PC-9 (cell line): ENCODE data around the gene PYROXD2. TPM values are rescaled to one million over a fixed set of nuclear protein-coding genes. Genes with fewer than 3 reads are reported as not detected.
A peak's percentile ranks its signal among the peaks of the same experiment; 100 is the strongest.

Experiments
- BruUV-seq: library from RNA; stranded (reverse); fragments of 400-500 nt; replicated peaks from 2 replicates; lab custom pipeline; 2021; lab: Mats Ljungman, UMichigan
- CTCF ChIA-PET: fragments of 300-600 bp; sonication (Branson Sonifier 250); formaldehyde crosslinking; loops from one replicate; lab custom pipeline; 2022; ENCODE audit warnings: antibody characterized with exemption; lab: Charles Lee
- POLR2A ChIA-PET: fragments of 300-600 bp; sonication (Branson Sonifier 250); formaldehyde crosslinking; loops from one replicate; lab custom pipeline; 2022; ENCODE audit warnings: antibody characterized with exemption; ENCODE audit not compliant: unreplicated experiment; lab: Charles Lee
- DNase-seq, 2 experiments: peaks; one replicate each; pipeline versions ENCODE4 v3.0.0 to v3.0.0-alpha.2; 2015 to 2022; ENCODE audit warnings: mixed read lengths in 1 of 2
- H2AFZ ChIP-seq: fragments of 200-600 bp; sonication (generic); 2 replicates; pipeline ENCODE4 v1.8.1; 2017; ENCODE audit warnings: antibody characterized with exemption
- H3F3A ChIP-seq: fragments of 200-600 bp; sonication (generic); 2 replicates; pipeline ENCODE4 v1.8.1; 2017; ENCODE audit warnings: antibody characterized with exemption, mild to moderate bottlenecking, low read depth; ENCODE audit not compliant: insufficient read depth
- H3K27ac ChIP-seq: fragments of 200-600 bp; sonication (generic); 2 replicates; pipeline ENCODE4 v1.6.1; 2016; ENCODE audit warnings: mixed run types
- H3K27me3 ChIP-seq: fragments of 200-600 bp; sonication (generic); 2 replicates; pipeline ENCODE4 v1.6.1; 2016; ENCODE audit warnings: low read depth, mixed run types; ENCODE audit not compliant: insufficient read depth
- H3K36me3 ChIP-seq: fragments of 200-600 bp; sonication (generic); 2 replicates; pipeline ENCODE4 v1.6.1; 2016; ENCODE audit warnings: low read depth, mixed run types
- H3K4me1 ChIP-seq: fragments of 200-600 bp; sonication (generic); replicated peaks from 2 replicates; pipeline ENCODE4 v1.6.1; 2016; ENCODE audit warnings: mixed run types; ENCODE audit not compliant: insufficient read depth
- H3K4me2 ChIP-seq: fragments of 200-600 bp; sonication (generic); 2 replicates; pipeline ENCODE4 v1.6.1; 2017; ENCODE audit warnings: mixed run types
- H3K4me3 ChIP-seq: fragments of 200-600 bp; sonication (generic); 2 replicates; pipeline ENCODE4 v1.6.1; 2016; ENCODE audit warnings: mixed run types
- H3K79me2 ChIP-seq: fragments of 200-600 bp; sonication (generic); 2 replicates; pipeline ENCODE4 v1.6.1; 2017; ENCODE audit warnings: low read depth, mixed run types
- H3K9me2 ChIP-seq: fragments of 200-600 bp; sonication (generic); 2 replicates; pipeline ENCODE4 v1.8.1; 2017; ENCODE audit warnings: mild to moderate bottlenecking; ENCODE audit not compliant: insufficient read depth
- H3K9me3 ChIP-seq: fragments of 200-600 bp; sonication (generic); 2 replicates; pipeline ENCODE4 v1.8.1; 2016; ENCODE audit warnings: low read depth; ENCODE audit not compliant: insufficient read depth
- H4K20me1 ChIP-seq: fragments of 200-600 bp; sonication (generic); 2 replicates; pipeline ENCODE4 v1.8.1; 2017; ENCODE audit not compliant: insufficient read depth
- EZH2 ChIP-seq: fragments of 200-600 bp; sonication (generic); IDR thresholded peaks from 2 replicates; pipeline ENCODE4 v1.8.0; 2017; ENCODE audit warnings: antibody characterized with exemption, low read depth
- intact Hi-C: fragments of 100-400 bp; cut with micrococcal nuclease; formaldehyde crosslinking; loops from one replicate; pipeline ENCODE4 v1.10.0; 2022; ENCODE audit not compliant: unreplicated experiment
- total RNA-seq: library from RNA; stranded (reverse); gene quantifications from 2 replicates; pipeline ENCODE4 v1.2.3, GENCODE V29; 2021
- TF ChIP-seq, protein P1 (sequence below): fragments of 200-600 bp; sonication (generic); conservative IDR thresholded peaks from 2 replicates; pipeline ENCODE4 v1.6.1; 2017; ENCODE audit warnings: mixed run types, antibody characterized with exemption, mild to moderate bottlenecking, moderate library complexity

PYROXD2 gene
- total RNA-seq, 1 experiment from 2014 or later = 28.0 TPM

- H3K9me2 ChIP-seq = no peaks in the 10 kb centered on the region
- H3K79me2 ChIP-seq = no peaks in the 10 kb centered on the region
- H3K4me3 ChIP-seq = peak overlapping the region; percentile 48; the same call in 1 of the 2 replicates
- peaks cover 29% of the 10 kb centered on the region for H3K4me1 ChIP-seq
- peak overlapping the region; percentile 23; the same call in 1 of the 2 replicates for H2AFZ ChIP-seq
- H3K27ac ChIP-seq = peak overlapping the region; percentile 90
- H3K9me3 ChIP-seq = no peaks in the 10 kb centered on the region
- peak overlapping the region; percentile 73 for H3K4me2 ChIP-seq
- POLR2A ChIA-PET = interaction anchor here (0.7 kb wide), 1 partner anchor 10 kb away, joined by 12 read pairs; no protein-coding TSS in a partner anchor
- H3K27me3 ChIP-seq = no peaks in the 10 kb centered on the region
- no peak for TF ChIP-seq EZH2
- TF ChIP-seq, protein P1, sequence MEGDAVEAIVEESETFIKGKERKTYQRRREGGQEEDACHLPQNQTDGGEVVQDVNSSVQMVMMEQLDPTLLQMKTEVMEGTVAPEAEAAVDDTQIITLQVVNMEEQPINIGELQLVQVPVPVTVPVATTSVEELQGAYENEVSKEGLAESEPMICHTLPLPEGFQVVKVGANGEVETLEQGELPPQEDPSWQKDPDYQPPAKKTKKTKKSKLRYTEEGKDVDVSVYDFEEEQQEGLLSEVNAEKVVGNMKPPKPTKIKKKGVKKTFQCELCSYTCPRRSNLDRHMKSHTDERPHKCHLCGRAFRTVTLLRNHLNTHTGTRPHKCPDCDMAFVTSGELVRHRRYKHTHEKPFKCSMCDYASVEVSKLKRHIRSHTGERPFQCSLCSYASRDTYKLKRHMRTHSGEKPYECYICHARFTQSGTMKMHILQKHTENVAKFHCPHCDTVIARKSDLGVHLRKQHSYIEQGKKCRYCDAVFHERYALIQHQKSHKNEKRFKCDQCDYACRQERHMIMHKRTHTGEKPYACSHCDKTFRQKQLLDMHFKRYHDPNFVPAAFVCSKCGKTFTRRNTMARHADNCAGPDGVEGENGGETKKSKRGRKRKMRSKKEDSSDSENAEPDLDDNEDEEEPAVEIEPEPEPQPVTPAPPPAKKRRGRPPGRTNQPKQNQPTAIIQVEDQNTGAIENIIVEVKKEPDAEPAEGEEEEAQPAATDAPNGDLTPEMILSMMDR = no peak
- no TSS peak for BruUV-seq
- CTCF ChIA-PET = no interaction called here
- no peaks in the 10 kb centered on the region for H4K20me1 ChIP-seq
- peak; percentile 20 to 72 for DNase-seq
- peaks cover 18% of the 10 kb centered on the region; the same call in 1 of the 2 replicates for H3F3A ChIP-seq
- H3K36me3 ChIP-seq = no peaks in the 10 kb centered on the region
- intact Hi-C loops = no loop called here
Observed at GRCh38 chr10:98404571-98405359, 10.2 kb downstream of the PYROXD2 start.

DNA sequence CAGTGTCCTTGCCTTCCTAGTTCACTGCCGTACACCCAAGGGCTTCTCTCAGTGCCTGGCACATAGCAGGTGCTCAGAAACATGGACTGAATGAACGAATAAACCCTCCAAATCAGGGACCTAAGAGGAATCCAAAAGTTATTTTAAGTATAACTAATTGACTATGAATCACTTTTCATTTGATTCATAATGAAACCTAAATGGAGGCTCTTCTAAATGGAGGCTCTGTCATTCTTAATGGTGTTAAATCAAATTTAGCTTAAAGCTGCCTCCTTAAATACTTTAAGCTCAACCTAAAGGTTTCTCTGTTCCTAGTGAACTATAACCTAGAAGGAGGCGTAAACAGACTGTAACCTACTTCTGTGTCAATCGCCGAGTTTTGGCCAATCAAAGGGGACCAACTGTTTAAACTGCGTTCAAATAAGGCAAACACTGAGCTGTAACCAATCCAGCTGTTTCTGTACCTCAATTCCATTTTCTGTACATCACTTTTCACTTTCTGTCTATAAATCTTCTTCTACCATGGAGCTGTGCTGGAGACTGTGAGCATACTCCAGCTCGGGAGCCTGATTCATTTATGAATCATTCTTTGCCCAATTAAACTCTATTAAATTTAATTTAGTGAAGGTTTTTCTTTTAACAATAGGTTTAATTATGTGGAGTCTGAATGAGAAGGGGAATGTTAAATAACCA is 11.0 kb downstream of the PYROXD2 start:
- Histone ChIP-seq H3K4me1 (peaks cover 29% of the 10 kb centered on the region), H3K4me3 (peak overlapping the region; percentile 48; the same call in 1 of the 2 replicates), H3K9me2 (no peaks in the 10 kb centered on the region), H3K79me2 (no peaks in the 10 kb centered on the region), H4K20me1 (no peaks in the 10 kb centered on the region), H3K27me3 (no peaks in the 10 kb centered on the region), H3K4me2 (peak overlapping the region; percentile 73), H3K27ac (peak overlapping the region; percentile 90), H3F3A (peaks cover 18% of the 10 kb centered on the region; the same call in 1 of the 2 replicates), H2AFZ (peak overlapping the region; percentile 23; the same call in 1 of the 2 replicates), H3K36me3 (no peaks in the 10 kb centered on the region), H3K9me3 (no peaks in the 10 kb centered on the region)
- POLR2A ChIA-PET = interaction anchor here (0.7 kb wide), 1 partner anchor 9 kb away, joined by 12 read pairs; no protein-coding TSS in a partner anchor
- peak in 1 of 2 experiments; percentile 40 for DNase-seq
- BruUV-seq = no TSS peak
- intact Hi-C loops = no loop called here
- TF ChIP-seq, protein P1 = no peak
- TF ChIP-seq EZH2 = no peak
- CTCF ChIA-PET = no interaction called here

- peaks cover 18% of the 10 kb centered on the region; the same call in 1 of the 2 replicates for H3F3A ChIP-seq
- H3K27me3 ChIP-seq = no peaks in the 10 kb centered on the region
- no peaks in the 10 kb centered on the region for H3K9me3 ChIP-seq
- POLR2A ChIA-PET = interaction anchor here (0.6 kb wide), 1 partner anchor 514 kb away, joined by 3 read pairs; no protein-coding TSS in a partner anchor
- no peaks in the 10 kb centered on the region for H3K79me2 ChIP-seq
- no peak for DNase-seq
- intact Hi-C loops = no loop called here
- no peak overlapping the region for H2AFZ ChIP-seq
- H3K36me3 ChIP-seq = no peaks in the 10 kb centered on the region
- H3K9me2 ChIP-seq = no peaks in the 10 kb centered on the region
- TF ChIP-seq, protein P1 = no peak
- no peak for TF ChIP-seq EZH2
- CTCF ChIA-PET = no interaction called here
- no peaks in the 10 kb centered on the region for H4K20me1 ChIP-seq
- peaks cover 29% of the 10 kb centered on the region for H3K4me1 ChIP-seq
- BruUV-seq = no TSS peak
- H3K4me2 ChIP-seq = peak overlapping the region; percentile 73
- H3K27ac ChIP-seq = peak overlapping the region; percentile 90
- H3K4me3 ChIP-seq = no peak overlapping the region
Observed at GRCh38 chr10:98402931-98403718, 11.9 kb downstream of the PYROXD2 start.
